ENCODE results near the gene SLC9C1.
"Not testable (repeated sequence)": the region's sequence is repeated elsewhere in the genome, so short reads cannot be mapped to it uniquely, and the experiment has no call there.

The SLC9C1 gene

GRCh38 chr3:112228786-112229185, 65.2 kb downstream of the SLC9C1 start:
- no peak for TF ChIP-seq CTCF (IDR thresholded peaks at IDR 0.05; ENCODE audit: extremely low read depth, insufficient read depth, missing control alignments)
- in situ Hi-C loops (cut with MboI; ENCODE audit: low pct_unique_long_range_greater_than_20kb, low sequenced_read_pairs, unreplicated experiment) = no loop called here
- DNase-seq (ENCODE audit: low spot score) = no peak

- in situ Hi-C loops (cut with MboI; ENCODE audit: low pct_unique_long_range_greater_than_20kb, low sequenced_read_pairs, unreplicated experiment) = no loop called here
- DNase-seq (ENCODE audit: low spot score) = no peak
- TF ChIP-seq CTCF (IDR thresholded peaks at IDR 0.05; ENCODE audit: extremely low read depth, insufficient read depth, missing control alignments) = no peak
Observed at GRCh38 chr3:112200317-112200666, 93.7 kb downstream of the SLC9C1 start.

- in situ Hi-C loops (cut with MboI; ENCODE audit: low pct_unique_long_range_greater_than_20kb, low sequenced_read_pairs, unreplicated experiment) = no loop called here
Observed at GRCh38 chr3:112199622-112200316, 94.2 kb downstream of the SLC9C1 start.

GRCh38 chr3:112197131-112197530, 96.9 kb downstream of the SLC9C1 start:
- TF ChIP-seq CTCF (IDR thresholded peaks at IDR 0.05; ENCODE audit: extremely low read depth, insufficient read depth, missing control alignments) = no peak
- DNase-seq (ENCODE audit: low spot score) = no peak
- in situ Hi-C loops (cut with MboI; ENCODE audit: low pct_unique_long_range_greater_than_20kb, low sequenced_read_pairs, unreplicated experiment) = no loop called here

More at GRCh38 chr3:112199622-112200316, 94.2 kb downstream of the SLC9C1 start:
- no peak for DNase-seq (ENCODE audit: low spot score)
- no peak for TF ChIP-seq CTCF (IDR thresholded peaks at IDR 0.05; ENCODE audit: extremely low read depth, insufficient read depth, missing control alignments)

GRCh38 chr3:112187300-112187699, 106.7 kb downstream of the SLC9C1 start:
- TF ChIP-seq CTCF (IDR thresholded peaks at IDR 0.05; ENCODE audit: extremely low read depth, insufficient read depth, missing control alignments) = no peak
- DNase-seq (ENCODE audit: low spot score) = peak; percentile 46
- in situ Hi-C loops (cut with MboI; ENCODE audit: low pct_unique_long_range_greater_than_20kb, low sequenced_read_pairs, unreplicated experiment) = no loop called here

- in situ Hi-C loops (cut with MboI; ENCODE audit: low pct_unique_long_range_greater_than_20kb, low sequenced_read_pairs, unreplicated experiment); DNase-seq (ENCODE audit: low spot score): not testable (repeated sequence)
- peak; percentile 3 for TF ChIP-seq CTCF (IDR thresholded peaks at IDR 0.05; ENCODE audit: extremely low read depth, insufficient read depth, missing control alignments)
Observed at GRCh38 chr3:112185423-112186035, 108.5 kb downstream of the SLC9C1 start.

Data from GM13977 (cell line).